ENCODE measurements around the gene ADGRV1. TPM values are rescaled to one million over a fixed set of nuclear protein-coding genes. Genes with fewer than 3 reads are reported as not detected.
A peak's percentile ranks its signal among the peaks of the same experiment; 100 is the strongest.
"Not testable (repeated sequence)": the region's sequence is repeated elsewhere in the genome, so short reads cannot be mapped to it uniquely, and the experiment has no call there.

The ADGRV1 gene
- total RNA-seq, 1 donor from 2014 or later = 18.2 TPM

DNA sequence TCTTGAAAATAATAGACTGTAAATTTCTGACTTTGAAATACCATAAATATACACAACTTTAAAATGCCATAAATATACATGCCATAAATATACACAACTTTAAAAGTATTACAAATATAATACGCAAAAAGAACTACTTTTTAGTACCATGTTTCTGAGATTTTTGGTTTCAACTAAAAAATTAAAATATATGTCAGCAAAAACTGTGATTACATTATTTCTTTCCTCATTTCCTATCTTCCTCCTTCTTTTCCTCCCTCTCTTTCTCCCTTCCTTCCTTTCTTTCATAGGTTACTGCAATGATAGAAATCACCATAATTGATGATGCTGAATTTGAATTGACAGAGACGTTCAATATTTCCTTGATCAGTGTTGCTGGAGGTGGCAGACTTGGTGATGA, 200.5 kb downstream of the ADGRV1 start:
- no peak for DNase-seq
- TF ChIP-seq, protein P1, sequence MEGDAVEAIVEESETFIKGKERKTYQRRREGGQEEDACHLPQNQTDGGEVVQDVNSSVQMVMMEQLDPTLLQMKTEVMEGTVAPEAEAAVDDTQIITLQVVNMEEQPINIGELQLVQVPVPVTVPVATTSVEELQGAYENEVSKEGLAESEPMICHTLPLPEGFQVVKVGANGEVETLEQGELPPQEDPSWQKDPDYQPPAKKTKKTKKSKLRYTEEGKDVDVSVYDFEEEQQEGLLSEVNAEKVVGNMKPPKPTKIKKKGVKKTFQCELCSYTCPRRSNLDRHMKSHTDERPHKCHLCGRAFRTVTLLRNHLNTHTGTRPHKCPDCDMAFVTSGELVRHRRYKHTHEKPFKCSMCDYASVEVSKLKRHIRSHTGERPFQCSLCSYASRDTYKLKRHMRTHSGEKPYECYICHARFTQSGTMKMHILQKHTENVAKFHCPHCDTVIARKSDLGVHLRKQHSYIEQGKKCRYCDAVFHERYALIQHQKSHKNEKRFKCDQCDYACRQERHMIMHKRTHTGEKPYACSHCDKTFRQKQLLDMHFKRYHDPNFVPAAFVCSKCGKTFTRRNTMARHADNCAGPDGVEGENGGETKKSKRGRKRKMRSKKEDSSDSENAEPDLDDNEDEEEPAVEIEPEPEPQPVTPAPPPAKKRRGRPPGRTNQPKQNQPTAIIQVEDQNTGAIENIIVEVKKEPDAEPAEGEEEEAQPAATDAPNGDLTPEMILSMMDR (IDR thresholded peaks at IDR 0.05; ENCODE audit: partially characterized antibody, unreplicated experiment) = no peak
- H3K27ac Mint-ChIP-seq (ENCODE audit: unreplicated experiment) = no peak overlapping the region
- H3K36me3 Mint-ChIP-seq (ENCODE audit: unreplicated experiment) = no peaks in the 10 kb centered on the region
- no peak overlapping the region for H3K4me3 Mint-ChIP-seq (ENCODE audit: unreplicated experiment)
- H3K4me1 Mint-ChIP-seq (ENCODE audit: low read depth, unreplicated experiment) = no peaks in the 10 kb centered on the region
- no peaks in the 10 kb centered on the region for H3K27me3 Mint-ChIP-seq (ENCODE audit: unreplicated experiment)
- H3K9me3 Mint-ChIP-seq (ENCODE audit: unreplicated experiment) = no peaks in the 10 kb centered on the region

DNA sequence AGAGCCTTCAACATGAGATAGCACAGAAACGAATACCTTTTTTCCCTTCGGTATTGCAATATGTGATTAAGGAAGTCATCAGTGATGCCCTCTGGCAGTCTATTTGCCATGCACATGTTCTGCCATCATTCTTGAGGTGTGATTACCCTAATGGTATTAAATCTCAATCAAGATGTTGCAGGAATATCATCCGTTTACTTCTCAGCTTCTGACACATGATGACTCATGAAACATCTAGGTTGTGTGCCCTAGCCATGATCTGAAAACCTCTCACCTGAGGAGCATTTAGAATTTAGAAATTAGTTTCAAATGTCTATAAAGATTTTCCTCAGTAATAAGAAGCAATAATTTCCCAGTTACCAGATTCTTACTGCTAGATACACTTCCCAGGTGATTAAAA, 209.1 kb downstream of the ADGRV1 start:
- Mint-ChIP-seq H3K4me3 (ENCODE audit: unreplicated experiment) (no peak overlapping the region), H3K9me3 (ENCODE audit: unreplicated experiment) (no peaks in the 10 kb centered on the region), H3K36me3 (ENCODE audit: unreplicated experiment) (peaks cover 5% of the 10 kb centered on the region), H3K27me3 (ENCODE audit: unreplicated experiment) (peaks cover 2% of the 10 kb centered on the region), H3K4me1 (ENCODE audit: low read depth, unreplicated experiment) (no peaks in the 10 kb centered on the region), H3K27ac (ENCODE audit: unreplicated experiment) (no peak overlapping the region)
- no peak for DNase-seq
- TF ChIP-seq, protein P1 (IDR thresholded peaks at IDR 0.05; ENCODE audit: partially characterized antibody, unreplicated experiment) = no peak

DNA sequence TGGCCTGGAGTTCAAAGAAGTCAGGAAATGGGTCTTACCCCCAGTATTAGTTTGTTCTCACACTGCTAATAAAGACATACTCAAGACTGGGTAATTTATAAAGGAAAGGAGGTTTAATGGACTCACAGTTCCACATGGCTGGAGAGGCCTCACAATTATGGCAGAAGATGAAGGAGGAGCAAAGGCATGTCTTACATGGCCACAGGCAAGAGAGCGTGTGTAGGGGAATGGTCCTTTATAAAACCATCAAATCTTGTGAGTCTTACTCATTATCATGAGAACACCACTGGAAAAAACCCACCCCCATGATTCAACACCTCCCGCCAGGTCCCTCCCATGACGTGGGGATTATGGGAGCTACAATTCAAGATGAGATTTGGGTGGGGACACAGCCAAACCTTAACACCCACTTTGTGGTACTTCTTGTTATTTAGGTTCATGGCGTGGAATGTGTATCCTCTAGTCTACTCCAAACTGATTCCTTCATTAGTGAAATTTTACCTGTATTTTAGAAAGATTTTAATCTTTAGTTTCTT, 211.5 kb downstream of the ADGRV1 start:
- not testable (repeated sequence) for H3K4me1 Mint-ChIP-seq (ENCODE audit: low read depth, unreplicated experiment); H3K27me3 Mint-ChIP-seq (ENCODE audit: unreplicated experiment); H3K27ac Mint-ChIP-seq (ENCODE audit: unreplicated experiment); H3K4me3 Mint-ChIP-seq (ENCODE audit: unreplicated experiment); H3K36me3 Mint-ChIP-seq (ENCODE audit: unreplicated experiment); DNase-seq; H3K9me3 Mint-ChIP-seq (ENCODE audit: unreplicated experiment)

DNA sequence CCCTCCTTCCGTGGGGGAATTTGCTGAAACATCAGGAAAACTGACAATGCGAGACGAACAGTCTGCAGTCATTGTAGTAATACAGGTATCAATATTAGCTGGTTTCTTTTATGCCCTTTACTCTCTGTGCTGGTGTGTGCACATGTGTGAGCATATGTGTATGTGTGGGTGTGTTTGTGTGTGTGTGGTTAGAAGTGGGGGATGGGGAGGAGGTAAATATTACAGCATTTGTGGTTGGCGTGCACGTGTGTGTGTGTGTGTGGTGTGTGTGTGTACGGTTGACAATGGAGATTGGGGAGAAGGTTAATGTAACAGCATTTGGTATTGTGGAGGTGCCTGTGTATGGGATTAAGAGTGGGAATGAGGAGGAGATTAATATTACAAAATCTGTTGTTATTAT, 219.4 kb downstream of the ADGRV1 start:
- no peak overlapping the region for H3K27ac Mint-ChIP-seq (ENCODE audit: unreplicated experiment)
- H3K9me3 Mint-ChIP-seq (ENCODE audit: unreplicated experiment) = no peaks in the 10 kb centered on the region
- peaks cover 3% of the 10 kb centered on the region for H3K27me3 Mint-ChIP-seq (ENCODE audit: unreplicated experiment)
- H3K36me3 Mint-ChIP-seq (ENCODE audit: unreplicated experiment) = no peaks in the 10 kb centered on the region
- H3K4me3 Mint-ChIP-seq (ENCODE audit: unreplicated experiment) = no peak overlapping the region
- TF ChIP-seq, protein P1 (IDR thresholded peaks at IDR 0.05; ENCODE audit: partially characterized antibody, unreplicated experiment) = no peak
- no peaks in the 10 kb centered on the region for H3K4me1 Mint-ChIP-seq (ENCODE audit: low read depth, unreplicated experiment)
- no peak for DNase-seq

DNA sequence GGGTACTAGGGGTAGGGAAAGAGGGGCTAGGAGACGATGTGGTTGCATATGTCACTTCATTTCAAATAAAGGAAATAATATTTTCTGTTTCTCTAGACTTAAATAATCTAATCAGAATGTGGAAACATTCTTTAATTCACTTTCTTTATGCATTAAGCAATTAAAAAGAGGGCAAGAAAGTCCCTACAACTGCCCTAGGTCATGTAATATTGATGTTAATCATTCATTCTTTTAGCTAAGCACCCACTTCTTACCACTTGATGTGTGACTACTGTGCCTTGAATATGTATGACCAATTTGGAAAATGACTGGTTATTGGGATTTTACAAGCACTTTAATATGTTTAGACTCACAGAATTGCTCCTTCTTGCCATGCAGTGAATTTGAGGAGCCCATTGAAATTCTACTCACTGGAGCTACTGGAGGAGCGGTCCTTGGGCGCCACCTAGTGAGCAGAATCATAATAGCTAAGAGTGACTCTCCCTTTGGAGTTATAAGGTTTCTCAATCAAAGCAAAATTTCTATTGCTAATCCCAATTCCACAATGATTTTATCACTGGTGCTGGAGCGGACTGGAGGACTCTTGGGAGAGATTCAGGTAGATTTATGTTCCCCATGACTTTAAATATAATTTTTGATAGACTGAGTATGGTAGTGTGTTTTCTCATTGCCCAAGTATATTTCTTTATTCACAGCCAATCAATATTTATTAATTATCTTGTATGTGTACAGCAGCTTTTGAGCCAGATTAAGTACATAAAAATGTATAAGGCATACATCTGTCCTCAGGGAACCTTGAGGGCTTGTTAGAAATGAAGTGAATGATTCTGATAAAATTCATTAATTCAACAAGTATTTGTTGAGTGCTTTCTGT, 225.1 kb downstream of the ADGRV1 start:
- H3K4me1 Mint-ChIP-seq (ENCODE audit: low read depth, unreplicated experiment) = no peaks in the 10 kb centered on the region

More for the DNA sequence above, 225.1 kb downstream of the ADGRV1 start:
- DNase-seq = peak; percentile 74
- no peaks in the 10 kb centered on the region for H3K9me3 Mint-ChIP-seq (ENCODE audit: unreplicated experiment)
- TF ChIP-seq, protein P1 (IDR thresholded peaks at IDR 0.05; ENCODE audit: partially characterized antibody, unreplicated experiment) = peak; percentile 91
- no peak overlapping the region for H3K27ac Mint-ChIP-seq (ENCODE audit: unreplicated experiment)
- H3K36me3 Mint-ChIP-seq (ENCODE audit: unreplicated experiment) = no peaks in the 10 kb centered on the region
- H3K27me3 Mint-ChIP-seq (ENCODE audit: unreplicated experiment) = no peaks in the 10 kb centered on the region
- H3K4me3 Mint-ChIP-seq (ENCODE audit: unreplicated experiment) = no peak overlapping the region

All from glutamatergic neuron (in vitro differentiated cells).